Astrocyte of the hippocampus (primary cell): ENCODE measurements around the gene MPP2.
"Not testable (repeated sequence)": the region's sequence is repeated elsewhere in the genome, so short reads cannot be mapped to it uniquely, and the experiment has no call there.

Experiments
- DNase-seq: peaks from one replicate; pipeline ENCODE4 v3.0.0; 2011; ENCODE audit warnings: low read depth, low spot score

Gene MPP2, protein sequence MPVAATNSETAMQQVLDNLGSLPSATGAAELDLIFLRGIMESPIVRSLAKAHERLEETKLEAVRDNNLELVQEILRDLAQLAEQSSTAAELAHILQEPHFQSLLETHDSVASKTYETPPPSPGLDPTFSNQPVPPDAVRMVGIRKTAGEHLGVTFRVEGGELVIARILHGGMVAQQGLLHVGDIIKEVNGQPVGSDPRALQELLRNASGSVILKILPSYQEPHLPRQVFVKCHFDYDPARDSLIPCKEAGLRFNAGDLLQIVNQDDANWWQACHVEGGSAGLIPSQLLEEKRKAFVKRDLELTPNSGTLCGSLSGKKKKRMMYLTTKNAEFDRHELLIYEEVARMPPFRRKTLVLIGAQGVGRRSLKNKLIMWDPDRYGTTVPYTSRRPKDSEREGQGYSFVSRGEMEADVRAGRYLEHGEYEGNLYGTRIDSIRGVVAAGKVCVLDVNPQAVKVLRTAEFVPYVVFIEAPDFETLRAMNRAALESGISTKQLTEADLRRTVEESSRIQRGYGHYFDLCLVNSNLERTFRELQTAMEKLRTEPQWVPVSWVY

GRCh38 chr17:43907425-43907981, at the start of gene MPP2:
Gene MPP2 (minus strand): TSS chr17:43907536. CDS start chr17:43904460, 3,076 bp downstream.
- DNase-seq: peak; percentile 89

DNA sequence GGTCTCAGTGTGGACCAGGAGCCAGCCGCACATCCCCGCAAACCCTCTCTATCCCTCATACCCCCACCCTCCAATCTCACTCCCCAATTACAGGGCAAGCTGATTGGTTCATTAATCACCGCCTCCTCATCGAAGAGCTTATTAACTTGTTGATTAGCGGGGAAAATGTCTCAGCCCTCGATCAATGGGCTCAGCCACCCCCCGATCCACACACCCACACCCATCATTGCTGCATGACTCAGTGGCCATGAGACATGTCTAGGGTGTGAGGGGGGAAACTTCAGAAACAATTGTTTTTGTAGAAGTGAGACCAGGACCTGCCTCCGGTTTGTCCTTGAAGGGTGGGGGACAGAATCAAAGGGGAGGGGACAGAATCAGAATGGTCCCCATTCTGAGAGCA, 48.9 kb upstream of the MPP2 start:
- DNase-seq: no peak

GRCh38 chr17:43953746-43954145, 46.4 kb upstream of the MPP2 start, which contains the start of gene PYY:
Gene PYY (minus strand): TSS chr17:43953940. CDS start chr17:43953483, 457 bp downstream.
- DNase-seq: no peak

DNA sequence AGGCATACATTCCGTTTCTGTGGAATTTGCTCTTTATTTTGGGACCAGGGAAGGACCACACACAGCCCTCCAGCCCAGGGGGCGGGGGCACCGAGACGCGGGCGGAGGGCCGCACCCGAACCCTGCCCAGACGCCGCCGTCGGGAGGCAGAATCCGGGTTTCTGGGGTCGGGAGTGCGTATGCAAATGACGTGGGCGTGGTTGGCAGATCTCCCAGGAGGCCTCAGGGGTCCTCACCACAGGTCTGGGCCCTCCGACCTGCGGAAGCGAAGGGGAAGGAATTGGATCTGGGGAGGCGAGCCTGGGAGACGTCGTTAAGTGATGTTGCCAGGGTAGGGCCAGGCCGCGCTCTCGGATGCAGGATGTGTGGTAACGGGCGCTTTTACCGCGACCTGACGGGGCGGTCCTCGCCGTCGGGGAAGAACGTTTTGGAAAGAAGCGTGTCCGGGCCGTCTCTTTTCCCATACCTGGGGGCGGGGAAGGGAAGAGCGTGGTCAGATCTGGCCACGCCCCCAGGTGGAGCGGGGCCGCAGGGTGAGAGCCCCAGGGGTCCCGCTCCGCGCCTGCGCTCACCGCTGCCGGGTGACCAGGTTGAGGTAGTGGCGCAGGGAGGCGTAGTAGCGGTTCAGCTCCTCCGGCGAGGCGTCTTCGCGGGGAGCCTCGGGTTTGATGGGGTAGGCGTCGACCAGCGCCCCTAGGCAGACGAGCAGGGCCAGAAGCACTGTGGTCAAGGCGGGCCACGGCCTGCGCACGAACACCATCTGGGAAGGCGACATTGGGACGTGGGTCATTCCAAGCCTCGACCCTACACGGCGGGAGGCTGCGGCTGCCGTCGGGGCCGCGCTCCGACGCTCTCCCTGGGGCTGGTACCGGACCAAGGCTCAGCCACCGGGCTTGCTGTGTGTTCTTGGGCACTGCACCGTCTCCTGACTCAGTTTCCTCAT, 45.7 kb upstream of the MPP2 start:
- DNase-seq: no peak

- DNase-seq: peak; percentile 51
Observed at GRCh38 chr17:43952351-43952723, 45.0 kb upstream of the MPP2 start.

DNA sequence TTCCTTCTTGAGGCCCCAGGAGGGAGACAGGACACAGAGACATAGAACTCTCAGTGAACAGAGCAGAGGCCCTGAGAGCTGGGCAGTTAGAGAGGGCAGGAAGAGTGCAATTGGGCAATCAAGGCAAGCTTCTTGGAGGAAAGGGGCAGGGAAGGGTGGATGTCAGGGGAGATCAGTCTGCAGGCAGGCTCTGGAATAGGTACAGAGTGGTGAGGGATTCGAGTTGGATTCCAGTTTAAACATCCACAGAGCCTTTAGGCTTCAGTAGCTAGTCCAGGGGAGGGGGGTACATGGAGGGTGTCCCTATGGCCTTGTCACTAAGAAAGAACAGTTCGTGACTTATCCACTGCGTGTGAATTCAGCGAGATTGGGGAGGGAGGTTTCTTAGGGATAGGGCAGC, 44.4 kb upstream of the MPP2 start:
- no peak for DNase-seq

- DNase-seq: no peak
Observed at GRCh38 chr17:43950554-43950953, 43.2 kb upstream of the MPP2 start.

DNA sequence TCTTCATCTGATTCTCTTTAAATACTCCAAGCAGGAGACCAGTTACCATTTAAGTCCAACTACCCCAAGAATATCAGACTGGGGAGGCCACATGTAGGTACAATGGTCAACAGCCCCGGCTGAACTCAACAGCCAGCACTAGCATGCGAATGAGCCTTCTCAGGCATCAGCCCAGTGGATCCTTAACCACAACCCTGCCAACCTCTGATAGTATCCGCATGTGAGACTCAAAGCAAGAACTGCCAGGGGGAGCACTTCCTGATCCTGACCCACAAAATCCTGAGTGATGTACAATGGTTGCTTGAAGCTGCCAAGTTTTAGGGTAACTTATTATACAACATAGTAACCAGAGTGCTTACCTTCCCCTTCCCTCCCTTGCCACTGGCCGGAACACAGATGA, 42.4 kb upstream of the MPP2 start:
- DNase-seq: no peak

GRCh38 chr17:43946781-43947180, 39.4 kb upstream of the MPP2 start:
- DNase-seq: no peak

DNA sequence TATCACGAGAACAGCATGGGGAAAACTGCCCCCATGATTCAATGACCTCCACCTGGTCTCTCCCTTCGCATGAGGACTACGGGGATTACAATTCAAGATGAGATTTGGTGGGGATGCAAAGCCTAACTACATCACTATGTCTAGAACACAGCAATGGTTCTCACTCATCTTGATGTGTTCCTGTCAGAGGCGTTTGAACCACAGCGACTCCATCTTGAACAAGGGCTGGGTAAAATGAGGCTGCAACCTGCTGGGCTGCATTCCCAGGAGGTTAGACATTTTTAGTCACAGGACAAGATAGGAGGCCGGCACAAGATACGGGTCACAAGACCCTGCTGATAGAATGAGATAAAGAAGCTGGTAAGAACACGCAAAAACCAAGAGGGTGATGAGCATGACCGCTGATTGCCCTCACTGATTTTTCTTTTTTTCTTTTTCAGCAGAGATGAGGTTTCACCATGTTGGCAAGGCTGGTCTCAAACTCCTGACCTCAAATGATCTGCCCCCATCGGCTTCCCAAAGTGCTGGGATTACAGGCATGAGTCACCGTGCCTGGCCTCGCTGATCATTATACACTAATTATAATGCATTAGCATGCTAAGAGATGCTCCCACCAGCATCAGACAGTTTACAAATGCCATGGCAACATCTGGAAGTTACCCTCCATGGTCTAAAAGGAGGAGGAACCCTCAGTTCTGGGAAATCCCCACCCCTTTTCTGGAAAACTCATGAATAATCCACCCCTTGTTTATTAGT, 37.9 kb upstream of the MPP2 start:
- peak; percentile 31 for DNase-seq

- DNase-seq: no peak
Observed at GRCh38 chr17:43942051-43942685, 34.8 kb upstream of the MPP2 start, which contains the start of gene PPY. Gene PPY (minus strand): TSS chr17:43942476. CDS start chr17:43941654, 822 bp downstream.

DNA sequence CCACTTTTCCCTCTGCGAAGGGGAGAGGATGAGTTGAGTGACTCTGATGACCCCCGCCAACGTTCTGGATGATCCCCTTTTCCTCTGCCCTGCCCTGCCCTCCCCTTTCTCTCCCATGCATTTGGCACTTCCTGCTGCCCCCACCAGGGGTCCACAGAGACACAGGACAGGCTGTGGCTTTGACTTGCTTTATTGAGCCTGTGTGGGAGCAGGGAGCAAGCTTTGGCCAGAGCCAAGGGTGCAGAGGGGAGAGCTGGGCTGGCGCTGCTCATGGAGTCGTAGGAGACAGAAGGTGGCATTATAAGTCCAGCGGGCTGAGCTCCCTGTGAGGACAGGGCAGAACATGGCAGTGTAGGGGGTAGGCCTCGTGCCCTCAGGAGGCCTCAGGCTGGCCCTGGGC, 33.3 kb upstream of the MPP2 start:
- peak; percentile 71 for DNase-seq

GRCh38 chr17:43939886-43940285, 32.5 kb upstream of the MPP2 start:
- no peak for DNase-seq

- not testable (repeated sequence) for DNase-seq
Observed at GRCh38 chr17:43939452-43939851, 32.1 kb upstream of the MPP2 start.

GRCh38 chr17:43938838-43939182, 31.5 kb upstream of the MPP2 start:
- no peak for DNase-seq

GRCh38 chr17:43936434-43936833, 29.1 kb upstream of the MPP2 start:
- no peak for DNase-seq

DNA sequence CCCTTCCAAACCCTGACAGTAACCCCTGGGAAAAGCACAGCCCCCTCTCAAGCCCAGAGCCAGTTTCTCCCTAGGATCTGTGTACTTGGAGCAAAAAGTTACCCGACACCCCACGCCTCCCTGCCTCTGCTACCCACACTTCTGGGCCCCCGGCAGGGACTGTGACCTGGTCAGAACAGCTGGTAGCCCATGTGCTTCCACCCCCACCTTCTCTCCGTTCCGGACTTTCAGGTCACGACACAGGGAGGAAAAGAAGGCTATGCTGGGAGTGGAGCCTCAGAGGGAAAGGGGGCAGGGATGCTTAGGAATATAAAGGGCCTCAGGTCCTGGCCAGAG, 28.6 kb upstream of the MPP2 start:
- no peak for DNase-seq

GRCh38 chr17:43935204-43935925, 28.0 kb upstream of the MPP2 start:
- no peak for DNase-seq

- no peak for DNase-seq
Observed at GRCh38 chr17:43932923-43933322, 25.6 kb upstream of the MPP2 start.

DNA sequence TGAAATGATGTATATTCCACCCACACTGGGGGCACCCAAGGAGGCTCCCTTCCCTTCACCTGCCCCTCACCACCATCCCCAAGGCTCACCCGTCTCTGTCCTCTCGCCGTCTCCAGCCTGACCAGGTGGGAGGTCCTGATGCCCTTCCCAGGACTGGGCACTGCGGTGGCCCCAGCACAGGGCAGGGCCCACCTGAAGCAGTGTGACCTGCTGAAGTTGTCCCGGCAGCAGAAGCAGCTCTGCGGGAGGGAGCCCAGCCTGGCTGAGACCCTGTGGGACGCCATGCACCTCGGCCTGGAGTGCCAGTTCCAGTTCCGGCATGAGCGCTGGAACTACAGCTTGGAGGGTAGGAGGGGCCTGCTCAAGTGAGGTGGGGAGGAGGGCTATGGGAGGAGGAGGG, 25.0 kb upstream of the MPP2 start:
- DNase-seq: no peak
